Activated B cell treated with CpG ODN at 0.5 μM for 24 hours (primary cell): Measurements from ENCODE around the gene AOC2. TPM values are rescaled to one million over a fixed set of nuclear protein-coding genes. Genes with fewer than 3 reads are reported as not detected.
"Not testable (repeated sequence)": the region's sequence is repeated elsewhere in the genome, so short reads cannot be mapped to it uniquely, and the experiment has no call there.

Experiments used
- ATAC-seq: fragments of 200-7000 bp; cut with Tn5 transposase; one replicate; pipeline ENCODE4 v1.10.0; 2021; ENCODE audit warnings: low read depth, mild to moderate bottlenecking, moderate library complexity
- CTCF ChIA-PET: fragments of 350-600 bp; sonication (Branson Sonifier 250); formaldehyde crosslinking; loops from one replicate; lab custom pipeline; 2021; ENCODE audit warnings: antibody characterized with exemption; lab: Charles Lee
- POLR2A ChIA-PET: fragments of 350-600 bp; sonication (Branson Sonifier 250); formaldehyde crosslinking; loops from one replicate; lab custom pipeline; 2021; ENCODE audit warnings: antibody characterized with exemption; lab: Charles Lee
- DNase-seq: peaks from one replicate; pipeline ENCODE4 v3.0.0; 2022
- H3K27ac Mint-ChIP-seq: one replicate; pipeline ENCODE4 v1.8.0; 2020; ENCODE audit warnings: mixed read lengths
- H3K27me3 Mint-ChIP-seq: one replicate; pipeline ENCODE4 v1.8.0; 2021; ENCODE audit warnings: mixed read lengths
- H3K36me3 Mint-ChIP-seq: one replicate; pipeline ENCODE4 v1.8.0; 2021; ENCODE audit warnings: low read depth, mixed read lengths
- H3K4me1 Mint-ChIP-seq: one replicate; pipeline ENCODE4 v1.8.0; 2021; ENCODE audit warnings: mixed read lengths
- H3K4me3 Mint-ChIP-seq: one replicate; pipeline ENCODE4 v1.8.0; 2020; ENCODE audit warnings: mild to moderate bottlenecking, mixed read lengths
- H3K9me3 Mint-ChIP-seq: one replicate; pipeline ENCODE4 v1.8.0; 2020; ENCODE audit warnings: mixed read lengths
- intact Hi-C: fragments of 100-400 bp; cut with micrococcal nuclease; formaldehyde crosslinking; loops from one replicate; pipeline ENCODE4 v1.15.1; 2024
- total RNA-seq: library from RNA; stranded (reverse); gene quantifications from 2 replicates; pipeline ENCODE4 v1.2.3, GENCODE V29; 2022
- TF ChIP-seq, protein P1 (sequence below): fragments of 200-600 bp; IDR thresholded peaks from one replicate; pipeline ENCODE4 v1.8.0; 2022; ENCODE audit warnings: antibody characterized with exemption, mild to moderate bottlenecking

AOC2 gene
- total RNA-seq, 1 donor from 2014 or later, result 3.9 TPM

- TF ChIP-seq, protein P1, sequence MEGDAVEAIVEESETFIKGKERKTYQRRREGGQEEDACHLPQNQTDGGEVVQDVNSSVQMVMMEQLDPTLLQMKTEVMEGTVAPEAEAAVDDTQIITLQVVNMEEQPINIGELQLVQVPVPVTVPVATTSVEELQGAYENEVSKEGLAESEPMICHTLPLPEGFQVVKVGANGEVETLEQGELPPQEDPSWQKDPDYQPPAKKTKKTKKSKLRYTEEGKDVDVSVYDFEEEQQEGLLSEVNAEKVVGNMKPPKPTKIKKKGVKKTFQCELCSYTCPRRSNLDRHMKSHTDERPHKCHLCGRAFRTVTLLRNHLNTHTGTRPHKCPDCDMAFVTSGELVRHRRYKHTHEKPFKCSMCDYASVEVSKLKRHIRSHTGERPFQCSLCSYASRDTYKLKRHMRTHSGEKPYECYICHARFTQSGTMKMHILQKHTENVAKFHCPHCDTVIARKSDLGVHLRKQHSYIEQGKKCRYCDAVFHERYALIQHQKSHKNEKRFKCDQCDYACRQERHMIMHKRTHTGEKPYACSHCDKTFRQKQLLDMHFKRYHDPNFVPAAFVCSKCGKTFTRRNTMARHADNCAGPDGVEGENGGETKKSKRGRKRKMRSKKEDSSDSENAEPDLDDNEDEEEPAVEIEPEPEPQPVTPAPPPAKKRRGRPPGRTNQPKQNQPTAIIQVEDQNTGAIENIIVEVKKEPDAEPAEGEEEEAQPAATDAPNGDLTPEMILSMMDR, result no peak
- no peak for ATAC-seq
- H3K9me3 Mint-ChIP-seq, result no peaks in the 10 kb centered on the region
- H3K4me3 Mint-ChIP-seq, result no peak overlapping the region
- peaks cover 14% of the 10 kb centered on the region for H3K27me3 Mint-ChIP-seq
- POLR2A ChIA-PET, result no interaction called here
- no peaks in the 10 kb centered on the region for H3K4me1 Mint-ChIP-seq
- CTCF ChIA-PET, result no interaction called here
- DNase-seq, result no peak
- no peak overlapping the region for H3K27ac Mint-ChIP-seq
- H3K36me3 Mint-ChIP-seq, result no peaks in the 10 kb centered on the region
- intact Hi-C loops, result no loop called here
These were observed 47.3 kb downstream of the AOC2 start for GRCh38 chr17:42891539-42892152.

- Mint-ChIP-seq H3K4me1 (no peaks in the 10 kb centered on the region), H3K36me3 (no peaks in the 10 kb centered on the region), H3K27ac (no peak overlapping the region), H3K27me3 (peaks cover 15% of the 10 kb centered on the region), H3K9me3 (no peaks in the 10 kb centered on the region), H3K4me3 (no peak overlapping the region)
- intact Hi-C loops, result no loop called here
- POLR2A ChIA-PET, result no interaction called here
- CTCF ChIA-PET, result no interaction called here
- DNase-seq (no peak), ATAC-seq (no peak)
- TF ChIP-seq, protein P1, result no peak
These were observed 49.0 kb downstream of the AOC2 start for GRCh38 chr17:42893359-42893758.

DNA sequence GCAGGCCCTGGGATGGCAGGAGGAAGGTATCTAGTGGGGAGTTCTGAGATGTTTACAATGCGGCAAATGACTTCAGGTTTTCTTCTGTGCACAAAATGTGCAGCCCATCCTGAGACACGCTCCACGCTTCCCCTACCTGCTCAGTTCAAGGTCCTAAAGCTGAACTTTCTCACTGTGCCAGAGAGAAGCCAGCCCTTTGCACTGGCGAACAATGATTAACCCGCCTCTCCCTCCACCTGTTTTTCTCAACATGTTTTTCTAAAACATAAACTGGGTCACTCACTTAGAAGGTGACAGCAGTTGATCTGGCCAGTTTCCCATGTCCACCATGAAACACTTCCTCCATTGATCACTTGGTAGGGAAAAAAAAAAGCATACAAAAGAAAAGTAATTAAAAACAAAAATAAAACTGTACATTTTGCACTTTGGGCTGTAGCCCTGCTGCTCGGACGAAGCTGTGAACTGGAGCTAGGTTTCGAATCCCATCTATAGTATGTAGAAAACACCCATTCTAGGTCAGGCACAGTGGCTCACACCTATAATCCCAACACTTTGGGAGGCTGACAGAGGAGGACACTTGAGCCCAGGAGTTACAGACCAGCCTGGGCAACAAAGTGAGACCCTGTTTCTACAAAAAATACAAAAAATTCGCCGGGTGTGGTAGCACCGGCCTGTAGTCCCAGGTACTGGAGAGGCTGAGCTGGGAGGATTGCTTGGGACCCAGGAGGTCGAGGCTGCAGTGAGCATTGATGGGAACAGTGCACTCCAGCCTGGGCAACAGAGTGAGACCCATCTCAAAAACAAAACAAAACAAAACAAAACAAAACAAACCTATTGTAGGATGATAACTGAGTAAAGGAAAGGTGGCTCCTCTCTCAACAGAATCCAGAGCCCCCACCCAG lies 50.2 kb downstream of the AOC2 start:
- H3K4me3 Mint-ChIP-seq, result no peak overlapping the region
- no peak overlapping the region for H3K27ac Mint-ChIP-seq
- TF ChIP-seq, protein P1, result no peak
- ATAC-seq (no peak), DNase-seq (no peak)
- no peaks in the 10 kb centered on the region for H3K4me1 Mint-ChIP-seq
- H3K27me3 Mint-ChIP-seq, result peaks cover 16% of the 10 kb centered on the region
- H3K9me3 Mint-ChIP-seq, result no peaks in the 10 kb centered on the region
- intact Hi-C loops, result no loop called here
- POLR2A ChIA-PET, result interaction anchor here (0.6 kb wide), 1 partner anchor 574 kb away, joined by 3 read pairs; no protein-coding TSS in a partner anchor
- CTCF ChIA-PET, result interaction anchor here (0.6 kb wide), 1 partner anchor 499 kb away, joined by 3 read pairs; no protein-coding TSS in a partner anchor
- H3K36me3 Mint-ChIP-seq, result no peaks in the 10 kb centered on the region

GRCh38 chr17:42895185-42895555 lies 50.8 kb downstream of the AOC2 start:
- ATAC-seq (no peak), DNase-seq (no peak)
- ChIA-PET CTCF (interaction anchor here (0.6 kb wide), 1 partner anchor 498 kb away, joined by 3 read pairs; no protein-coding TSS in a partner anchor), POLR2A (no interaction called here)
- intact Hi-C loops, result no loop called here
- Mint-ChIP-seq H3K4me1 (no peaks in the 10 kb centered on the region), H3K27me3 (peaks cover 16% of the 10 kb centered on the region), H3K4me3 (no peak overlapping the region), H3K36me3 (no peaks in the 10 kb centered on the region), H3K9me3 (no peaks in the 10 kb centered on the region), H3K27ac (no peak overlapping the region)
- TF ChIP-seq, protein P1, result no peak

DNA sequence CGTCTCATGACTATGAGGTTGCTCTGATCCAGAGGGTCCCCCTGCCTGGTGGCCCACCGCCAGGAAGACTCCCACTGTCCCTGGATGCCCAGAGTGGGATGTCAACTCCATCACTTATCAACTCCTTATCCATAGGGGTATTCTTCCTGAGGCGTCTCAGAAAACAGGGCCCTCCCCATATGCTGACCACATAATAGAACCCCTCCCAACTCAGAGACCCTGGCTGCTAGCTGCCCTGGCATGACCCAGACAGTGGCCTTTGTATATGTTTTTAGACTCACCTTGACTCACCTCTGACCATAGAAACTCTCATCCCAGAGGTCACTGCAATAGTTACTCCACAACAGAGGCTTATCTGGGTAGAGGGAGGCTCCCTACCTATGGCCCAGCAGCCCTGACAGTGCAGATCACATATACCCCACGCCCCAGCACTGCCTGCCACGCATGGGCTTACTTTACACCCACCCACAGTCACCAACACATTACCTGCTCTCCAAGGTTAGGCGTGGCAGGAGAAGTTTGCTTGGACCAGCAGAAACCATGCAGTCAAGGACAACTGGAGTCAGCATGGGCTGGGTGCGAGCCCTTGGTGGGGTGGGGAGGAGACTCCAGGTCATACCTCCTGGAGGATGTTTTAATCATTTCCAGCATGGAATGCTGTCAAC lies 53.9 kb downstream of the AOC2 start:
- DNase-seq (no peak), ATAC-seq (no peak)
- no peaks in the 10 kb centered on the region for H3K36me3 Mint-ChIP-seq
- H3K27me3 Mint-ChIP-seq, result peaks cover 12% of the 10 kb centered on the region
- no peaks in the 10 kb centered on the region for H3K4me1 Mint-ChIP-seq
- no peak overlapping the region for H3K27ac Mint-ChIP-seq
- no peaks in the 10 kb centered on the region for H3K9me3 Mint-ChIP-seq
- ChIA-PET POLR2A (no interaction called here), CTCF (no interaction called here)
- H3K4me3 Mint-ChIP-seq, result no peak overlapping the region
- intact Hi-C loops, result no loop called here
- TF ChIP-seq, protein P1, result no peak

- ATAC-seq, CTCF ChIA-PET, H3K4me1 Mint-ChIP-seq, POLR2A ChIA-PET, H3K27ac Mint-ChIP-seq, intact Hi-C loops, H3K36me3 Mint-ChIP-seq, DNase-seq, H3K9me3 Mint-ChIP-seq, H3K4me3 Mint-ChIP-seq, H3K27me3 Mint-ChIP-seq: not testable (repeated sequence)
These were observed 55.6 kb downstream of the AOC2 start for GRCh38 chr17:42899981-42900380.
